ENCODE results near the gene HDAC6.
"Not testable (repeated sequence)": the region's sequence is repeated elsewhere in the genome, so short reads cannot be mapped to it uniquely, and the experiment has no call there.

HDAC6 gene

DNA sequence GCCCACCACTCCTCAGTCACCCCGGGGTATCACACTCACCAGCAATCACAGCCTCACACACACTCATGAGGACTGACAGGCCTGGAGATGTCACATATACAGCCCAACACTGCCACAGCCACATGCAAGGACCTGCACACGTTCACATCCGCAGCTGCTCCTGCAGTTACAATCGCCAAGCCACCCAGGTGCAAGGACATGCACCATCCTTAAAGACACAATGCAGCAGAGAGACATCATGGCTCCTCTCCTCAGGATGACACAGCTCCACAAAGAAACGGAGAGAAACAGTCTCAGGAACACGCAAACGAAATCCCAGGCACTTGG is 32.5 kb downstream of the HDAC6 start:
- no peak for ATAC-seq (replicated peaks; ENCODE audit: extremely low read depth, poor library complexity, severe bottlenecking)
- Mint-ChIP-seq H3K9me3 (no peaks in the 10 kb centered on the region), H3K36me3 (ENCODE audit: insufficient read depth) (peaks cover 7% of the 10 kb centered on the region), H3K4me3 (peak overlapping the region; percentile 75), H3K27ac (ENCODE audit: low read depth) (peak overlapping the region; percentile 27), H3K4me1 (peaks cover 11% of the 10 kb centered on the region), H3K27me3 (peaks cover 33% of the 10 kb centered on the region)
- DNase-seq (ENCODE audit: low spot score in 2 of 2): no peak

DNA sequence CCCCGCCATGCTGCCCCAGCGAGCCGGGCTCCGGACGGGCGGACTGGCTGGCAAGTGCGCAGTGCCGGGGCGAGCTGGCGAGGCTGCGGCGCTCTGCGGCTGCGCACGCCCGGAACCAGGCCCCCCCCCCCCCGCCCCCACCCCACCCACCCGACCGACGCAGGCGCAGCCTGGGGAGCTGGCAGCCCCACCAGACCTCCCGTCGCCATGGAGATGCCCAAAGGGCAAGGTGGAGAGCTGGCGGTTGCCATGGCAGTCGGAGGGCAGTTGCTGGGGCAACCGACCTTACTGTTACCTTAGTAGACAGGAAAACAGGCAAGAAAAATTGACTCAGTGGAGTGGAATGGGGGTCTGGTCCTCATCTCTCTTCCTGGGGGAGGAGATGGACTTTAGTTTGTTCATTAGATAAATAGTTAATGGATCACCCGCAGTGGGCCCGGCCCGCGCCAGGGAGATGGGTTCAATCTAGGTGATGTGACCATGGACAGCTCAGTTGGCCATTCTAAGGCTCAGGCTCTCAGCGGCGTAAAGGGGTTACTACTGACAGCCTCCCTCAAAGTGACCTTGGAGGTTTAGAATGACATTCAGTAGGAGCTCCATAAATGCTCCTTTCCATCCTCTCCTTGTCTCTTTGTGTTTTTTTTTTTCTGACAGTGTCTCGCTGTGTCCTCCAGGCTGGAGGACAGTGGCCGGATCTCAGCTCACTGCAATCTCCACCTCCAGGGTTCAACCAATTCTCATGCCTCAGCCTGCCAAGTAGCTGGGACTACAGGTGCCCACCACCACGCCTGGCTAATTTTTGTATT is 33.9 kb downstream of the HDAC6 start, which contains the start of gene PCSK1N:
Gene PCSK1N (minus strand): TSS at position 87 of the 806 bp plus-strand sequence. CDS start 78 bp downstream, at position 9.
- ATAC-seq (replicated peaks; ENCODE audit: extremely low read depth, poor library complexity, severe bottlenecking): peak; percentile 46
- H3K4me3 Mint-ChIP-seq: peak within 1 kb of the TSS; percentile 75
- DNase-seq (ENCODE audit: low spot score in 2 of 2): peak in 1 of 2 donors; percentile 23
- peak within 1 kb of the TSS; percentile 27 for H3K27ac Mint-ChIP-seq (ENCODE audit: low read depth)
- H3K27me3 Mint-ChIP-seq: peaks cover 26% of the 10 kb centered on the region
- H3K9me3 Mint-ChIP-seq: no peaks in the 10 kb centered on the region
- peaks cover 7% of the 10 kb centered on the region for H3K36me3 Mint-ChIP-seq (ENCODE audit: insufficient read depth)
- peaks cover 11% of the 10 kb centered on the region for H3K4me1 Mint-ChIP-seq

DNA sequence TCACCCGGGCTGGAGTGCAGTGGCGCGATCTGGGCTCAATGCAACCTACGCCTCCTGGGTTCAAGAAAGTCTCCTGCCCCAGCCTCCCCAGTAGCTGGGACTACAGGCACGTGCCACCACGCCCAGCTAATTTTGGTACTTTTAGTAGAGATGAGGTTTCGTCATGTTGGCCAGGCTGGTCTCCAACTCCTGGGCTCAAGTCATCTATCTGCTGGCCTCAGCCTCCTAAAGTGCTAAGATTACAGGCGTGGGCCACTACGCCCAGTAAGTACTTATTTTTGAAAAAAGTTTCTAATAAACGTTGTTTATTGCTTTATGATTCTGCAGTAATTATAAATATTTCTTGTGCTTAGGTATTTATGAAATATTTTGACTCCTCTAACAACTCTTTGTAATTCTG is 37.8 kb downstream of the HDAC6 start:
- Mint-ChIP-seq H3K27ac (ENCODE audit: low read depth) (no peak overlapping the region), H3K27me3 (peaks cover 5% of the 10 kb centered on the region), H3K36me3 (ENCODE audit: insufficient read depth) (peaks cover 2% of the 10 kb centered on the region), H3K9me3 (no peaks in the 10 kb centered on the region), H3K4me1 (peaks cover 4% of the 10 kb centered on the region), H3K4me3 (no peak overlapping the region)
- no peak for DNase-seq (ENCODE audit: low spot score in 2 of 2)
- ATAC-seq (replicated peaks; ENCODE audit: extremely low read depth, poor library complexity, severe bottlenecking): no peak

DNA sequence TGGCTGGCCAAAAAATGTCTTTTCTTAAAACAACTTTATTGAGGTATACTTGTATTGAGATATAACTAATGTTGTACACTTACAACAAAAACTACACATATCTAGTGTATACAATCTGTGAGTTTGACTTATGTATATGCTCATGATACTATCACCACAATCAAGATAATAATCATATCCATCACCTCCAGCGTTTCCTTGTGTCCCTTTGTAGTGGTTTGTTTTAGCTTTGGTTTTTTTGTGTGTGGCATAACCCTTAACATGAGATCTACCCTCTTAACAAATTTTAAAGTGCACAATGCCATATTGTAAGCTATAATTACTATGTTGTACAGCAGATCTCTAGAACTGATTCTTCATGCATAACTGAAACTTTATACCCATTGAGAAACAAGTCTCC is 47.0 kb downstream of the HDAC6 start:
- no peak overlapping the region for H3K27ac Mint-ChIP-seq (ENCODE audit: low read depth)
- H3K4me1 Mint-ChIP-seq: peaks cover 6% of the 10 kb centered on the region

DNA sequence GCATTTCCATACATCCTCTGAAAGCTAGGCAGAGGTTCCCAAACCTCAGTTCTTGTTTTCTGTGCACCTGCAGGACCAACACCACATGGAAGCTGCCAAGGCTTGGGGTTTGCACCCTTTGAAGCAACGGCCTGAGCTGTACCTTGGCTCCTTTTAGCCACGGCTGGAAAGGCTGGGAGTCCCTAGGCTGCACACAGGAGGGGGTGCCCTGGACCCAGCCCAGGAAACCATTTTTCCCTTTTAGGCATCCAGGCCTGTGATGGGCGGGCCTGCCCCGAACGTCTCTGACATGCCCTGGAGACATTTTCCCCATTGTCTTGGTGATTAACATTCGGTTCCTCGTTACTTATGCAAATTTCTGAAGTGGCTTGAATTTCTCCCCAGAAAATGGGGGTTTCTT is 51.0 kb downstream of the HDAC6 start:
- ATAC-seq (replicated peaks; ENCODE audit: extremely low read depth, poor library complexity, severe bottlenecking): no peak
- Mint-ChIP-seq H3K4me3 (no peak overlapping the region), H3K9me3 (no peaks in the 10 kb centered on the region), H3K4me1 (peaks cover 6% of the 10 kb centered on the region), H3K27me3 (peaks cover 32% of the 10 kb centered on the region), H3K36me3 (ENCODE audit: insufficient read depth) (peaks cover 4% of the 10 kb centered on the region), H3K27ac (ENCODE audit: low read depth) (no peak overlapping the region)
- DNase-seq (ENCODE audit: low spot score in 2 of 2): no peak

More for the DNA sequence above, 47.0 kb downstream of the HDAC6 start:
- Mint-ChIP-seq H3K27me3 (peaks cover 7% of the 10 kb centered on the region), H3K36me3 (ENCODE audit: insufficient read depth) (peaks cover 1% of the 10 kb centered on the region), H3K4me3 (no peak overlapping the region), H3K9me3 (no peaks in the 10 kb centered on the region)
- DNase-seq (ENCODE audit: low spot score in 2 of 2) (no peak), ATAC-seq (replicated peaks; ENCODE audit: extremely low read depth, poor library complexity, severe bottlenecking) (peak; percentile 14)

DNA sequence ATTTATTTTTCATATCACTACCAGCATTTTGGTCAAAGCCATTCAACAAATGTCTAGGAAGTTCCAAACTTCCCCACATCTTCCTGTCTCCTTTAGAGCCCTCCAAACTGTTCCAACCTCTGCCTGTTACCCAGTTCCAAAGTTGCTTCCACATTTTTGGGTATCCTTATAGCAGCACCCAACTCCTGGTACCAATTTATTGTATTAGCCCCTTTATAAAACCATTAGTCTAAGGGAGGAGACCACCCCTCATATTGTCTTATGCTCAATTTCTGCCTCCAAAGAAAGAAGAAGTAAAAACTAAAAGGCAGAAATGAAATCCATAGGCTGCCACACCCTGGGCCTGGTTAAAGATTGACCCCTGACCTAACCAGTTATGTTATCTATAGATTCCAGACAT is 51.6 kb downstream of the HDAC6 start:
- not testable (repeated sequence) for H3K36me3 Mint-ChIP-seq (ENCODE audit: insufficient read depth); H3K4me3 Mint-ChIP-seq; ATAC-seq (replicated peaks; ENCODE audit: extremely low read depth, poor library complexity, severe bottlenecking); H3K9me3 Mint-ChIP-seq; H3K27ac Mint-ChIP-seq (ENCODE audit: low read depth); DNase-seq (ENCODE audit: low spot score in 2 of 2); H3K4me1 Mint-ChIP-seq
- H3K27me3 Mint-ChIP-seq: peaks cover 32% of the 10 kb centered on the region

DNA sequence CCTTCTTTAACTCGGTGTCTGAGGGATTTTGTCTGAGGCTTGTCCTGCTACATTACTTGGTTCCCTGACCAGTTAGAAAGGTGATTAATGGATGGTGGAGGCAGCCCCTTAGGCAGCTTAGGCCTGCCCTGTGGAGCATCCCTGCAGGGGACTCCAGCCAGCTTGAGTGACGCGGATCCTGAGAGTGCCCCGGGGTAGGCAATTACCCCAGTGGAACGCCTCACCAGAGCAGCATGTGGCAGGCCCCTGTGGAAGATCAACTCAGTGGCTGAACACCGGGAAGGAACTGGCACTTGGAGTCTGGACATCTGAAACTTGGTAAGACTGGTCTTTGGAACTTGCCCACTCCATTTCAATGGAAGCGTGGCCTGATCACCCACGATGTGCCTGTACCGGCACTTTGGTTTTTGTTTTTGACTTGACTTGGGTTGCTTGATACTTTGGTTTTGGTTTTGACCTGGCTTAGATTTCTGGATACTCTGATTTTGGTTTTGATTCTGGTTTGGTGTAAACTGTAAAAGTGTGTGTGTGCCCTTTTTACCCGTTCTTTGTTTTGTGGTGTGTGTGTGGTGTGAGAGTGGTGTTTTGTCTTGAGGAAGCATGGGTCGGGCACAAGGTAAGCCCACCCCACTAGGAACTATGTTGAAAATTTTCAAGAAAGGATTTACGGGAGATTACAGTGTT is 52.4 kb downstream of the HDAC6 start:
- not testable (repeated sequence) for DNase-seq (ENCODE audit: low spot score in 2 of 2); H3K4me1 Mint-ChIP-seq; H3K4me3 Mint-ChIP-seq; ATAC-seq (replicated peaks; ENCODE audit: extremely low read depth, poor library complexity, severe bottlenecking); H3K36me3 Mint-ChIP-seq (ENCODE audit: insufficient read depth); H3K9me3 Mint-ChIP-seq
- Mint-ChIP-seq H3K27me3 (peaks cover 32% of the 10 kb centered on the region), H3K27ac (ENCODE audit: low read depth) (peak overlapping the region; percentile 17)

DNA sequence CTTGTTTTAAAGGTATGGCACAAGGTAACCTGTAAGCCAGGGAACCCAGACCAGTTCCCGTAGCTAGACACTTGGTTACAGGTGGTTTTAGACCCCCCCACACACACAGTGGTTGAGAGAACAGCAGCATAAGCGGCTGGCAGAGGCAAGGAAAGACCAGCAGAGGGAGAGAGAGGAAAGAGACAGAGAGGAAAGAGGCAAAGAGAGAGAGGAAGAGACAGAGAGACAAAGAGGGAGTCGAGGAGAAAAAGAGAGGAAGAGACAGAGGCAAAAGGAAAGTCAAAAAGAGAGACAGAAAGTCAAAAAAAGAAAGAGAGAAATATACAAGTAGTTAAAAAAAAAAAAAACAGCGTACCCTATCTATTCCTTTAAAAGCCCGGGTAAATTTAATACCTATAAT is 53.0 kb downstream of the HDAC6 start:
- no peaks in the 10 kb centered on the region for H3K9me3 Mint-ChIP-seq
- H3K4me1 Mint-ChIP-seq: no peaks in the 10 kb centered on the region
- H3K27ac Mint-ChIP-seq (ENCODE audit: low read depth): peak overlapping the region; percentile 17
- ATAC-seq (replicated peaks; ENCODE audit: extremely low read depth, poor library complexity, severe bottlenecking) (no peak), DNase-seq (ENCODE audit: low spot score in 2 of 2) (no peak)
- peaks cover 4% of the 10 kb centered on the region for H3K36me3 Mint-ChIP-seq (ENCODE audit: insufficient read depth)
- H3K4me3 Mint-ChIP-seq: no peak overlapping the region
- H3K27me3 Mint-ChIP-seq: peaks cover 32% of the 10 kb centered on the region

DNA sequence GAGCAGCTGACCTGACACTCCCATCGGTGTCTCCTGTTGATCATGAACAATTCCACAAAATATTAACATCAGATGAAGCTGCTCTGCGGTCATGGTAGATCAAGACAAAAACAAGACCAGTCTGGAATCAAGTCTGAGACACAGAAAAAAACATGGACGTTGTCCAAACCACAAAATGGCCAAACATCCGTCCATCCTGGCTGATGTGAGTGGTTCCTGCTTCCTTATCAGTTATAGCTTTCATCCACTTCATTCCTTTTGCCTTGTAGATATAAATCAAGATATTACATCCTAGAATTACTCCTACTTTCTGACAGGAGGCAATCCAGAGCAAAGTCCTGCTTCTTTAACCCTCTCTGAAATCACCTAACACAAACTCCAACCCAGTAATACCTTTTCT is 62.3 kb downstream of the HDAC6 start:
- no peak for DNase-seq (ENCODE audit: low spot score in 2 of 2)
- no peak overlapping the region for H3K27ac Mint-ChIP-seq (ENCODE audit: low read depth)
- no peaks in the 10 kb centered on the region for H3K4me1 Mint-ChIP-seq
- no peak overlapping the region for H3K4me3 Mint-ChIP-seq
- no peaks in the 10 kb centered on the region for H3K9me3 Mint-ChIP-seq
- ATAC-seq (replicated peaks; ENCODE audit: extremely low read depth, poor library complexity, severe bottlenecking): no peak
- no peaks in the 10 kb centered on the region for H3K27me3 Mint-ChIP-seq
- H3K36me3 Mint-ChIP-seq (ENCODE audit: insufficient read depth): no peaks in the 10 kb centered on the region

DNA sequence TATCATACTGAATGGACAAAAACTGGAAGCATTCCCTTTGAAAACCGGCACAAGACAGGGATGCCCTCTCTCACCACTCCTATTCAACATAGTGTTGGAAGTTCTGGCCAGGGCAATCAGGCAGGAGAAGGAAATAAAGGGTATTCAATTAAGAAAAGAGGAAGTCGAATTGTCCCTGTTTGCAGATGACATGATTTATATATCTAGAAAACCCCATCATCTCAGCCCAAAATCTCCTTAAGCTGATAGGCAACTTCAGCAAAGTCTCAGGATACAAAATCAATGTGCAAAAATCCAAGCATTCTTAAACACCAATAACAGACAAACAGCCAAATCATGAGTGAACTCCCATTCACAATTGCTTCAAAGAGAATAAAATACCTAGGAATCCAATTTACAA is 70.2 kb downstream of the HDAC6 start:
- not testable (repeated sequence) for H3K9me3 Mint-ChIP-seq; ATAC-seq (replicated peaks; ENCODE audit: extremely low read depth, poor library complexity, severe bottlenecking); H3K27me3 Mint-ChIP-seq; DNase-seq (ENCODE audit: low spot score in 2 of 2); H3K27ac Mint-ChIP-seq (ENCODE audit: low read depth); H3K36me3 Mint-ChIP-seq (ENCODE audit: insufficient read depth); H3K4me3 Mint-ChIP-seq; H3K4me1 Mint-ChIP-seq
